NCI-H2171 treated with DMSO at 0.1 percent for 48 hours (cell line): ENCODE data around the gene PKD2.

Experiments
- DNase-seq: peaks from one replicate; lab custom pipeline; 2025; lab: John Stamatoyannopoulos, UW

Gene PKD2

DNA sequence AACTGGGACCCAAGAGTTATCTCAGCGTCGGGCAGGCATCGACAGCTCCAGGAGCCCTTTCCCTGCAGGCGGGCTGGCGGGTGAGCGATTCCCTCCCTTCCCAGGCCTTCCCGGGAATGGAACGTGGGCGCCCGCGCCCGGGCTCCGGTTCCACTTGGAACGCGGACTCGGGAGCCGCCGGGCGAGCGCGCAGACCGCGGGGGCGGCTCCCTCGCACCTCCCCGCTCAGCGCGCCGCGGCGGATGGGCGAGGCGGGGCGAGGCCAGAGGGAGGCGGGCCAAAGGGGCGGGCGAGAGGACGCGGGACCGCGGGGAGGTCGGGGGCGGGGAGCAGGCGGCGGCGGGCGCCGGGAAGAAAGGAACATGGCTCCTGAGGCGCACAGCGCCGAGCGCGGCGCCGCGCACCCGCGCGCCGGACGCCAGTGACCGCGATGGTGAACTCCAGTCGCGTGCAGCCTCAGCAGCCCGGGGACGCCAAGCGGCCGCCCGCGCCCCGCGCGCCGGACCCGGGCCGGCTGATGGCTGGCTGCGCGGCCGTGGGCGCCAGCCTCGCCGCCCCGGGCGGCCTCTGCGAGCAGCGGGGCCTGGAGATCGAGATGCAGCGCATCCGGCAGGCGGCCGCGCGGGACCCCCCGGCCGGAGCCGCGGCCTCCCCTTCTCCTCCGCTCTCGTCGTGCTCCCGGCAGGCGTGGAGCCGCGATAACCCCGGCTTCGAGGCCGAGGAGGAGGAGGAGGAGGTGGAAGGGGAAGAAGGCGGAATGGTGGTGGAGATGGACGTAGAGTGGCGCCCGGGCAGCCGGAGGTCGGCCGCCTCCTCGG lies at the start of gene PKD2:
TSS of gene PKD2 (plus strand) at position 332 of the 818 bp plus-strand sequence. CDS start at position 431, 99 bp downstream.
- peak; percentile 27 for DNase-seq

DNA sequence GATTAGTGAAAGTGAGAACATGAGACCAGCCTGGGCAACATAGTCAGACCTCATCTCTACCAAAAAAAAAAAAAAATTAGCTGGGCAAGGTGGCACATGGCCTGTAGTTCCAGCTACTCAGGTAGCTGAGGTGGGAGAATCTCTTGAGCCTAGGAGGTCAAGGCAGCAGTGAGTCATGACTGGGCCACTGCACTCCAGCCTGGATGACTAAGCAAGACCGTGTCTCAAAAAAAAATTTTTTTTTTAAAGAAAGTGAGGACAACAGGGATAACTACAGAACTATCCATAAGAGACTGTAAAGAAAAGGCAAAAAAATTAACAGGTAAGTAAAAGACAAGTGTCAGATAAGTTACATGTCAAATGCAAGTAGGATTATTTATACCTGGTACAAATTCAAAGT lies 45.4 kb upstream of the PKD2 start:
- DNase-seq: no peak

DNA sequence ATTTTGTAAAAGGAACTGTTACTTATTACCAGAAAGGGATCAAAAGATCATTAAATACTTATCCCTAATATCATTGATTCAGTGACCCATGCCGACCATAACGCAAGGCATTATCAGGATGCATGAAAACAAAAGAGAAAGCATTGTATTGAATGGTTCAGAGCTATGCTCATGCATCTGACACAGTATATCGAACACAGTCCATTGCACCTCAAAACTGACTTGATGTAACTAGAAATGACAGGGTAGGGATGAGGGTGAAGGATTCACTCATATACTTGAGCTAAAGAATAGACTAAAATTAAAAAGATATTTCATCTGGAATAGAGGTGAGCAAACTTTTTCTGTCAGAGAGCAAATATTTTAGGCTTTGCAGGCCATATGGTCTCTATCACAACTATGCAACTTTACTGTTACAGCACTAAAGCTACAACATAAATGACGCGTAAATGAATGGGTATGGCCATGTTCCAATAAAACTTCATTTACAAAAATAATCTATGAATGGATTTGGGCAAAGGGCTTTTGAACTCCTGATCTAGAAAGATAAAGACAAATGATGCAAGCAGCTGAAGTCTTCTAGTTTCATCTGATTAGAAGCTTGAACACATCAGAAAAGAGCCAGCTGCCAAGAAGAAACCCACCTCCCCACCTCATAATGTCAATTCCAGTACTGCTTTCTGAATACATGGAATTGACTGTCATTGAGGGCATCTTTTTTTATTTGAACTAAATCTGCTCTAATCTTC lies 44.9 kb upstream of the PKD2 start:
- no peak for DNase-seq

DNA sequence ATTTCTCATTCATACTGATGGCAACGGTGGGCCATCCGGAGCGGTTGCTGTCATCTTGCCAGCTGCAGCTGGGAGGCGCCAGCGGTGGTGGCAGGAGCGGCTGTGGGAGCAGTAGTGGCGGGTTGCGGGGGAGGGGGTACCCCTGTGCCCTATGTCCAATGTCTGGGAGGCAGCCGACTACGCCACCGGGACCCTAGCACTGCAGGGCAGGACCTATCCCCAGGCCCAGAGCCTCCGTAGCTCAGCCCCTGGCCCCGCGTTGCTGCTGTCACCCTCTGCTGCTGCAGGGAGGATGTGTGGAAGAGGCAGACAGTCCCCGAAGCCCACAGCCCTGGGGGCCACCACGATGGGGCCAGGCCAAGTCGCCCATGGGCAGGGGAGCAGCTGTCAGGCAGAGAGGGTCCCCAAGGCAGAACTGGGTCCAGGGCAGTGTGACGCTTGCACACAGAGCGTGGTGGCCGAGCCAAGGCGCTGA lies 41.9 kb upstream of the PKD2 start:
- DNase-seq: no peak

DNA sequence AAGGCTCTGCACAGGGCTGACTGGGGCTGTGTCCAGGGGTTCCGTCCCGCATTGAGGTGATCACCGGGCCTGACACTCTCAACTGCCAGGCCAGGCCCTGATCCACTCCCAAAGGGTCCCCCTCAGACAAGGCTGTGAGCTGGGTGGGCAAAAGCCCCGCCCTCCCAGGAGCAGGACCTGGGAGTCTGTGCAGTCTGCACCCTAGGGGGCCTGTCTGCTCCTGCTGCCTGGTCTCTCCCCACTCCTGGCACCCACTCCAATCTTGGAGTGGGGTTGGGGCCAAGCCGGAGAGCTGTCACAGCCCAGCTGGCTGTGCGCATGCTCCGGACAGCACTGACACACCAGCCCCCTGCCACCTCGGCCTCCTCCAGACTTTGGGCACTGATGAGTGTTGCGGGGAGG lies 41.3 kb upstream of the PKD2 start:
- DNase-seq: no peak

DNA sequence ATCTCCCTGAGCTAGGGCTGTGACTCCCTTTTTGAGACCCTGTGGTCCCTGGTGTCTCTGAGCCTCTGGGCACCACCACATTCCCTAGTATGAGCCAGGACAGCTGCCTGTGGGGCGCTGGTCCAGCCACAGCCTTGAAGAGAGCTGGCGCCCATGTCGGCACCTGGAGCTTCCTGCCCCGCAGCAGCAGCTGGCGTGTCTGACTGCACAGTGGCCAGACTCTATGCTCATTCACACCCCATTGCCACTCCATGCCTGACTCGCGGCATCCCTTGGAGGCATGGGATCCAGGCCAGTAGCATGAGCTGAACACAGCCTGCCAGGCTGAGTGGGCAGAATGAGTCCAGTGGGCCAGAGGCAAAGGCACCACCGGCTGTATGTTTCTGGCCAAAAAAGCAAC lies 40.2 kb upstream of the PKD2 start:
- no peak for DNase-seq

DNA sequence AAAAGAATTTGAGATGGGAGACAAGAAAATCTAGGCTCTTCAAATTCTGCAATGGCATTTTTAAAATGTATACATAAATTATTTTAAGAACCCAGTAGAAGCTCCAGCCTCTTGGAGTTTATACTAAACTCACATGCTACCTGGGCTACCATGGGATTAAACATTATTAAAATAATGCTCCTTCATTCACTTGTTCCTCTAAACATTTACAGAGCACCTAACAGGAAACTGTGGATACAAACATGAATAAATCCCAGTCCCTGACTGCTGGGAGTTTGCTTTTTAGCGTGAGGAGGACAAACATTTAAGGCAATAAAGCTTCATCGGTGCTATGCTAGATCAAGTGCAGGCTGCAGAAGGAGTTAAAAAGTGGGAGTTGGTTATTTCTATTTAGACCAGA lies 37.3 kb upstream of the PKD2 start:
- DNase-seq: no peak

DNA sequence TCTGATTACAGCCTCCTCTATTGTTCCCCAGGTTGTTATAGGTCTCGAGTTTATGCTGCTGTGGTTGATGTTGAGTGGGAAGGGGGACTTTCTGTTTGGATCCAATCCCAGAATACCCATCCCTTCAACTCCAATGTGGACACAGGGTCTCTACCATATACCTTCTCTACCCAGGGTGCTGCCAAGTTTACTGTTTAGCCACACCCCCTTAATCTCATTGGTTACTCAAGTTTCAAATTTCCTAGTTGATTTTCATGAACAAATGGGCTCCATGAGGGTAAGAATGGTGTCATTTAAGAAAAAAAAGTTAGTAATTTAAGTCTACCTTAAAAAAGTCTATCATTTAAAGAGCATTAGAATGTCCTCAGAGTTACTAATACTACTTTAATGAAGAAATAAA lies 35.6 kb upstream of the PKD2 start:
- DNase-seq: no peak

DNA sequence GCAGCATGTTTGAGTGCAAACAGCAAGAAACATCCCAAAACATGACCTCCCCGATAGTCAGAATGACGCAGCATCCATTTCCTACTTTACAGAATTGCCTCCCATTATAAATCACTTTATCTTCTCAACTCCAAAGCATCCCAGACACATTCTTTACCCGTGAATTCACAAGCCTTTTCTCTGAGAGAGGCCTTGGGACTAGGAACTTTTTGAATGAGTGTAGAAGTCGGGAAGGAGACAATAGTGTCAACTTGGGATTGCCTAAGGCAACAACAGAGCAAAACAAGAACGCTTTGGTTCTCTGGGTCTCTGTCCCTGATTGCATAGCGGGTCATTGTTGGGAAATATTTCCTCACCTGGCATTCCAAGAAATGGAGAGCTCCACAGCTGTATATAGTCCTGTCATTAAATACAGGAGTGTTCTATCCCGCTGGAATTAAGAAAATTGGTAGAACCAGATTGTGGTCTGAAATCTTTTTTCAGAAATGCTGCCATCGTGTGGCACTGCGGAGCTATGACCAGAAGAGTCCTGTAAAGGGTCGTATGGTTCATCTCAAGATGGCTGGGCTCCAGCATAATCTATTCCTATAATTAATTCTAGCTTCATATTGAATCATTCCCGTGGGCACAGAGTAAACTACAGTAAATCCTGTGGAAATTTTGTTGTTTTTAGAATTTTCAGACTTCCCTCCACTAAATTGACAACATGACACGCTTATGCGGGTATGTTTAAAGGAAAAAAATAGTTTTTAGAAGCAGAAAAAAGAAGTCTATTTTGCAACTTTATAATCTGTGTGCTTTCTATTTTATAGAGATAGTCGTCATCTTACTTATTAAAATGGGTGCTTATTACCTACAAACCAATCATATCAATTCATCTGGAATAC lies 33.9 kb upstream of the PKD2 start:
- DNase-seq: peak; percentile 66

DNA sequence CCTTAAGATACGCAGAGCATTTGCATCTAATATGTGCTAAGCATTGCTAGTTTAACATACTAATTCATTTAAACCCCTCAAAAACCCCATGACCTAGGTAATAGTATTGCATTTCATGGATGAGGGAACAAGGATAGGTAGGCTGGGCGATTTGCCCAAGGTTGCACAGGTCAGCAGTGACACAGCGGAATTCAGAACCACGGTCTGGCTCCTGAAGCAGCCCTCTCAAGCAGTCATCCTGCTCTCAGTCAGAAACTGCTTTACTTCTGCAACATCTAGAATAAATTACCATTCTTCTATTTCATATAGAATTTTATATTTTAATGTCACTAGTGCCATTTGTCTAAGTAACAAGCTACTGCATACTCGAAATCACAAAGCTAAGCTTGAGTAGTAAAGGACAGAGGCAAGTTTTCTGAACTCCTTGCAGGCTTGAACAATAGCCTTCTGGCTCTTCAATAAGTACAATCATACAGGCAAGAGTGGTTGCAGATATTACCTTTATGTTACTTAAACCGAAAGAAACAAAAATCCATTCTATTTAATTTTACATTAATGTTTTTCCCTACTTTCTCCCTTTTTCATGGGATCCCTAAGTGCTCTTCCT lies 32.5 kb upstream of the PKD2 start:
- no peak for DNase-seq

DNA sequence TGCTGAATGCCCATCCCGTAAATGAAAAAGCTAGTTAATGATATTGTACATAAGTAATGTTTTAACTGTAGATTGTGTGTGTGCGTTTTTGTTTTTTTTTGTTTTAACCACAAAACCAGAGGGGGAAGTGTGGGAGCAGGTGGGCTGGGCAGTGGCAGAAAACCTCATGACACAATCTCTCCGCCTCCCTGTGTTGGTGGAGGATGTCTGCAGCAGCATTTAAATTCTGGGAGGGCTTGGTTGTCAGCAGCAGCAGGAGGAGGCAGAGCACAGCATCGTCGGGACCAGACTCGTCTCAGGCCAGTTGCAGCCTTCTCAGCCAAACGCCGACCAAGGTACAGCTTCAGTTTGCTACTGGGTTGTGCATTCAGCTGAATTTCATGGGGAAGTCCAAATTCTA lies 32.0 kb upstream of the PKD2 start, which contains the start of gene SPP1:
TSS of gene SPP1 (plus strand) at position 249 of the 400 bp plus-strand sequence. CDS start 1,182 bp downstream, outside the sequence.
- DNase-seq: peak; percentile 44

DNA sequence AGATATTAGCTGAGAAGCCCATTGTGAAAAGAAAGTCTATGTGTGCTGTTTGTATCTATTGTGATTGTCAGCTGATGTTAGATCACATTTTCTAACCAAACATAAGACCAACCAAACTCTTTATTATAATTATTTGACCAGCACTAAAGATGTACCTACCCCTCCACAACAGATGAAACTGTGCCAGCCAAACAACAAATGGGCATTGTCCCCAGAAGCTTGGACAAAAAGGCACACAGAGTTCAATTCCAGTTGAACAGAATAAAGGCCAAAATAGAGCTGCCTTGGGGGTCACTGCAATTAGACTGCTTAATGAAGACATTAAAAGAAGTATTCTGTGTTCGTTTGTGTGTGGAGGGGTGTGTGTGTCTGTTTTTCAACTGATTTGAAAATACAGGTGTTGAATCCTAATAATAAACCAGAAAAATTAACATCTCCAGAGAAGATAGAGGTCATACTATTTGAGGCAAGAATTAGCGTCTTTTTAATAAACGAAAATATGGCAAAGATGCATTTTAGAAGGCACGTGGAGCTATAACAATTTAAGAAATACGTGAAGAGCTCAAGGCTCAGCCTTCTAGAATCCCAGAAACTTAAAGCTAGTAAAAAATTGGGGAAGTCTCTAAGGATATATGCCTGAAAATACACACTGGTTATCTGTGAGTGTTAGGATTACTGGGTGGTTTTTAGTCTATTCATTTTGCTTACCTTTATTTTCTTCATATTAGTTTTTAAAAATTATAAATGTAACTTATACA lies 29.7 kb upstream of the PKD2 start:
- no peak for DNase-seq

DNA sequence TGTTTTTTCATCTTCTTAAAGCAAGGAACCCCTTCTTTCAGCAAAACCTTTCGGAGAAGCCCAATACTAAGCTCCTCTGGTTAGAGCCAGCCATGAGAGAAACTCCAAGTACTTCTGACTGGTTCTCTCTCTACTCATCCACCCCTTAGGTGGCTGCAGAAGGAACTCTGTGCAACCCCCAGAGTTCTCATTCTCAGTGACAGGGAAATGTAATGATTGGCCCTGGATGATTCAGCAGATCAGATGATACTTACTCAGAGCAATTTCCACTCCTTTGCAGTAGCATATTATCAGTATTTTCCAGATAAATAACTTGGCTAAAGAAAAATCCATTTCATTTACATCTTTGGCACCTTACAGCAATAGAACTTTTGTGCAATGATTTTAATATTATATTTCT lies 28.8 kb upstream of the PKD2 start:
- no peak for DNase-seq

DNA sequence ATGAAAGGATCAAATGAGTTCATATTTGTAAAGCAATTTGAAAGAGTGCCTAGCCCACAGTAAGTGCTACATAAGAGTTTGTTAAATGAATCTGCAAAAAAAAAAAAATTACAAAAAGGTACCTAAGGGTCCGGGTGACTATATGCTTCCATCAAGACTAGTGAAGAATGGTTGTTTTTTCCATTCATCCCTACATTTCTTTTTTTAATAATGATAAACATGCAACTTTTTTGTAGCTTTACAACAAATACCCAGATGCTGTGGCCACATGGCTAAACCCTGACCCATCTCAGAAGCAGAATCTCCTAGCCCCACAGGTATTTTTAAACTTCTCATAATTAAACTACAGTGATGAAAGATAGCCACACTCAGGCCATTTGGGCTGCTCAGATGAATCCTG lies 27.6 kb upstream of the PKD2 start:
- DNase-seq: no peak

DNA sequence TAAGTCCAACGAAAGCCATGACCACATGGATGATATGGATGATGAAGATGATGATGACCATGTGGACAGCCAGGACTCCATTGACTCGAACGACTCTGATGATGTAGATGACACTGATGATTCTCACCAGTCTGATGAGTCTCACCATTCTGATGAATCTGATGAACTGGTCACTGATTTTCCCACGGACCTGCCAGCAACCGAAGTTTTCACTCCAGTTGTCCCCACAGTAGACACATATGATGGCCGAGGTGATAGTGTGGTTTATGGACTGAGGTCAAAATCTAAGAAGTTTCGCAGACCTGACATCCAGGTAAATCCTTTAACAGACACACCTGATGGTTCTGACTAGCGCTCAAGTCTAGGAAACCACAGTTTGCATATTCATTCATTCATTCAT lies 25.9 kb upstream of the PKD2 start:
- DNase-seq: no peak

DNA sequence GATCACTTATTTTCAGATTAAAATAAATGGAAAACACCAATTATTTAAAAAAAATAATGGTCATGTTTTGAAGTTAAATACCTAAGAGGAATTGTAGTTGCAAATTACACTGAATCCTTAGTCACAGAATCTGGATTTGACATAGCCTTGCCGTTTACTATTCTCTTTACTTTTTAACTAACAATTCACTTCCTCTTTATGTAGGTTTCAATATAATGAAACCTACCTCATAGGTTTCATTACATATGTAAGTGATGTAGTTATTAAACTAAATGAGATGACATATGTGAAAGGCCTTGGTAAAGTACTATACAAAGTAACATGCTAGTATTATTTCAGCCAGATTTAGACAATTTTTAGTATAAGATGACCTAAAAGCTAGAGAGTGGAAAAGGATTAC lies 25.4 kb upstream of the PKD2 start:
- DNase-seq: no peak

DNA sequence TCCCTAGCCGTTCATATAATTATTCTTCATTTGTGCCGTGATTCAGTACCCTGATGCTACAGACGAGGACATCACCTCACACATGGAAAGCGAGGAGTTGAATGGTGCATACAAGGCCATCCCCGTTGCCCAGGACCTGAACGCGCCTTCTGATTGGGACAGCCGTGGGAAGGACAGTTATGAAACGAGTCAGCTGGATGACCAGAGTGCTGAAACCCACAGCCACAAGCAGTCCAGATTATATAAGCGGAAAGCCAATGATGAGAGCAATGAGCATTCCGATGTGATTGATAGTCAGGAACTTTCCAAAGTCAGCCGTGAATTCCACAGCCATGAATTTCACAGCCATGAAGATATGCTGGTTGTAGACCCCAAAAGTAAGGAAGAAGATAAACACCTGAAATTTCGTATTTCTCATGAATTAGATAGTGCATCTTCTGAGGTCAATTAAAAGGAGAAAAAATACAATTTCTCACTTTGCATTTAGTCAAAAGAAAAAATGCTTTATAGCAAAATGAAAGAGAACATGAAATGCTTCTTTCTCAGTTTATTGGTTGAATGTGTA lies 24.9 kb upstream of the PKD2 start:
- DNase-seq: no peak

DNA sequence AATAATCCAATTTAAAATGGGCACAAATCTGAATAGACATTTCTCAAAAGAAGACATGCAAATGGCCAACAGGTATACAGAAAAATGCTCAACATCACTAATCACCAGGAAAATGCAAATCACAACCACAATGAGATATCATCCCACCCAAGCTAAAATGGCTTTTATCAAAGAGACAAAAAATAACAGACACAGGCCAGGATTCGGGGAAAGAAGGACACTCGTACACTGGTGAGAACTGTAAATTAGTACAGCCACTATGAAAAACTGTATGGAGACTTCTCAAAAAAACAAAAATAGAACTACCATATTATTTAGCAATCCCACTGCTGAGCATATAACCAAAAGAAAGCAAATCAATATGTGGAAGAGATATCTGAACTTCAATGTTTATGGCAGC lies 23.4 kb upstream of the PKD2 start:
- no peak for DNase-seq

DNA sequence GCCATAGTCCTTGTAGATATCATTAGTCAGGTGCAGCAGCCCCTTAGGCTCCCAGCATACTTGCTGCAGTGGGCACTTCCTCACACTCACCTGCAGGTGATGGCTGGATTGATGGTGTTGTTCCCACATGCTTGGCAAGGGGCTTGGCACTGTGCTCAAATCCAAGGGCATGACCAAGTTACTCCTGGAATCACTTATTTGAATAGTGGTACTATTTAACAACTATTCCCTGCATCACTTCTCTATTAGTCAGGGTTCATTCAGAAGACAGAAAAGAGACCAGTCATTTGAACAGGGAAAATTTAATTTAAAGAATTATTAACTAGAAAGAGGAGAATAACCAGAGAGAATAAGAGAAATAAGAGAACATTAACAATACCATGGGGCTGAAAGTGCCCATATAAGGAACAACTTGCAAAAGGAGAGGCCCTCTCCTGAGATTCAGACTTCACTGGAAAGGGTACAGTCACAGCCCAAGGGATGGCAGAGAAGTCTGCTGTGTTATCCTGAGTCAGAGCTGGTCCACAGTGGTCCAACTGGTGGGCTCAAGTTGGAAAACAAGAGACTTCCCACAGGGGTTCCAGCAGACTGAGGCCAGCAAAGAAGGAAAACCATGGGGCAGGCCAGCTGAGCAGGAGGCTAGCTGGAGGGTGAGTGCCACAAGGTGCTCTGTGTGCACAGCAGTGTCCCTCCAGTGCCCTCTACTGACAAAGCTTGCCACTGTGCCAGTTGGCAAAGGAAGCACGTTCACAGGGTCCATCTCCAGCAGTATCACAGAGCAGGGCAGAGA lies 22.1 kb upstream of the PKD2 start:
- DNase-seq: peak; percentile 14

DNA sequence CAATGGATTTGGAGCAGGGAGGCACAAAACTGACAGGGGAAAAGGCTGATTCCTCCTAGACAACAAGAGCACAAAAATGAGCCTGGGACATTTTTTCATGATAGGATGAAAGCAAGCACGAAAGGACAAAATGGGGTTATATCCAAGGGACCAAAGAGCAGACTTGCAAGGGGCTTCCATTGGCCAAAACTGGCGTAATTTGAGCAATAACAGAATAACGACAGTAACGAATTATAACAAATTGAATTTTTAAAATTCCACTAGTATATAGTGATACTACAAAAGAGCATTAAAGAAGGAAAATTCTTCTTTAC lies 21.6 kb upstream of the PKD2 start:
- DNase-seq: no peak
